Measurements from ENCODE around the gene UPK3B. TPM values are rescaled to one million over a fixed set of nuclear protein-coding genes. Genes with fewer than 3 reads are reported as not detected.

UPK3B gene
- total and polyA plus RNA-seq, 9 of the 15 experiments (the other 6 are each of a cell fraction or from before 2014, with no cell fraction given), result not detected

GRCh38 chr7:76507723-76508406 is 2.5 kb upstream of the UPK3B start:
- intact Hi-C loops (cut with micrococcal nuclease), result loop anchor here (10.0 kb wide), 1 partner anchor 487 kb away; no protein-coding TSS in a partner anchor
- H3K4me2 ChIP-seq (ENCODE audit: insufficient read depth, low read length), result no peak overlapping the region
- no peaks in the 10 kb centered on the region for H3K79me2 ChIP-seq (ENCODE audit: control insufficient read depth, insufficient read depth, low read length)
- no peaks in the 10 kb centered on the region for H4K20me1 ChIP-seq (replicated peaks; ENCODE audit: control insufficient read depth, insufficient read depth, low read length)
- BruUV-seq (replicated peaks), result no TSS peak
- H3K27me3 ChIP-seq (ENCODE audit: control insufficient read depth in 2 of 2, insufficient read depth in 2 of 2, low read length in 2 of 2), result no peaks in the 10 kb centered on the region
- peaks cover 7% of the 10 kb centered on the region; the same call in 1 of the 3 replicates for H3K36me3 ChIP-seq (ENCODE audit: control insufficient read depth, insufficient read depth, low read length)
- ChIA-PET POLR2A (interaction anchor here (0.9 kb wide), 1 partner anchor 96 kb away, joined by 3 read pairs; no protein-coding TSS in a partner anchor), CTCF (ENCODE audit: low intra/inter-chr PET ratio) (no interaction called here)
- H2AFZ ChIP-seq (ENCODE audit: low read depth, low read length), result no peak overlapping the region
- no peak overlapping the region for H3K4me3 ChIP-seq
- H3K9me1 ChIP-seq (ENCODE audit: control insufficient read depth, insufficient read depth, low read length), result no peaks in the 10 kb centered on the region
- H3K4me1 ChIP-seq (replicated peaks in 1 of 2; ENCODE audit: control insufficient read depth in 2 of 2, insufficient read depth in 2 of 2, low read length in 2 of 2), result peaks cover 0 to 20% of the 10 kb centered on the region in 2 experiments; a peak in 2 of 5 replicates
- 29% methylated on average over 11 of the region's 11 CpGs for WGBS (ENCODE audit: insufficient coverage, low coverage, missing lambda C conversion rate)
- no peak overlapping the region for H3K27ac ChIP-seq (ENCODE audit: extremely low read depth, low read depth, low read length)
- in situ Hi-C loops (cut with MboI), result loop anchor here (10.0 kb wide), 2 partner anchors 73 to 97 kb away; no protein-coding TSS in a partner anchor
- peak in 2 of 4 experiments; percentile 6 to 9 for DNase-seq (ENCODE audit: extremely low read depth in 1 of 4, low spot score in 3 of 4)
- no peaks in the 10 kb centered on the region for H3K9me3 ChIP-seq (replicated peaks; ENCODE audit: control insufficient read depth, insufficient read depth, low read depth, low read length)
- peak; percentile 81 for FAIRE-seq
- H3K9ac ChIP-seq (ENCODE audit: insufficient read depth in 1 of 2, low read depth in 2 of 2, low read length in 2 of 2), result no peak overlapping the region
- ATAC-seq, result no peak
- TF ChIP-seq CEBPG (CRISPR knock-in tag; IDR thresholded peaks at IDR 0.05) (peak; percentile 69), CEBPG (tag; conservative IDR thresholded peaks at IDR 0.05 in 1 of 2, IDR thresholded peaks at IDR 0.05 in 1 of 2) (peak; percentile 76 to 92), ZNF695 (CRISPR knock-in tag; IDR thresholded peaks at IDR 0.05) (no peak), PKNOX1 (IDR thresholded peaks at IDR 0.05) (peak; percentile 47; the same call in 1 of the 2 replicates), E2F5 (CRISPR knock-in tag; IDR thresholded peaks at IDR 0.05) (no peak), RBM22 (IDR thresholded peaks at IDR 0.05; ENCODE audit: low read depth, low read length, poor library complexity, severe bottlenecking) (no peak), SFPQ (IDR thresholded peaks at IDR 0.05; ENCODE audit: low read depth, low read length) (no peak), HDGF (IDR thresholded peaks at IDR 0.05) (no peak), HBP1 (CRISPR knock-in tag; IDR thresholded peaks at IDR 0.05) (no peak), HEY1 (CRISPR knock-in tag; IDR thresholded peaks at IDR 0.05; ENCODE audit: borderline replicate concordance) (no peak), RB1 (IDR thresholded peaks at IDR 0.05; ENCODE audit: low read depth) (no peak), BCOR (IDR thresholded peaks at IDR 0.05) (peak; percentile 33; the same call in 1 of the 2 replicates), PREB (CRISPR knock-in tag; IDR thresholded peaks at IDR 0.05) (no peak), STAT5B (CRISPR knock-in tag; IDR thresholded peaks at IDR 0.05) (no peak), RAD21 (CRISPR knock-in tag; conservative IDR thresholded peaks at IDR 0.05 in 1 of 2, IDR thresholded peaks at IDR 0.05 in 1 of 2) (no peak)

Measured in K562 (cell line).